Neuron (in vitro differentiated cells): Measurements from ENCODE around the gene SEPTIN11.

Source experiments
- H2AFZ ChIP-seq: one replicate; pipeline ENCODE4 v1.6.1; 2013; ENCODE audit warnings: low read depth, mild to moderate bottlenecking, inconsistent platforms, low read length, moderate library complexity
- H3K27me3 ChIP-seq: one replicate; pipeline ENCODE4 v1.6.1; 2013; ENCODE audit warnings: low read length; ENCODE audit not compliant: insufficient read depth
- H3K36me3 ChIP-seq: one replicate; pipeline ENCODE4 v1.6.1; 2013; ENCODE audit warnings: low read length; ENCODE audit not compliant: insufficient read depth
- H3K4me1 ChIP-seq: one replicate; pipeline ENCODE4 v1.6.1; 2013; ENCODE audit warnings: low read length; ENCODE audit not compliant: insufficient read depth
- H3K4me3 ChIP-seq: 2 replicates; pipeline ENCODE4 v1.5.1; 2013; ENCODE audit warnings: mild to moderate bottlenecking, low read length, moderate library complexity
- H3K9me3 ChIP-seq: one replicate; pipeline ENCODE4 v1.6.1; 2013; ENCODE audit warnings: low read length

SEPTIN11 gene

DNA sequence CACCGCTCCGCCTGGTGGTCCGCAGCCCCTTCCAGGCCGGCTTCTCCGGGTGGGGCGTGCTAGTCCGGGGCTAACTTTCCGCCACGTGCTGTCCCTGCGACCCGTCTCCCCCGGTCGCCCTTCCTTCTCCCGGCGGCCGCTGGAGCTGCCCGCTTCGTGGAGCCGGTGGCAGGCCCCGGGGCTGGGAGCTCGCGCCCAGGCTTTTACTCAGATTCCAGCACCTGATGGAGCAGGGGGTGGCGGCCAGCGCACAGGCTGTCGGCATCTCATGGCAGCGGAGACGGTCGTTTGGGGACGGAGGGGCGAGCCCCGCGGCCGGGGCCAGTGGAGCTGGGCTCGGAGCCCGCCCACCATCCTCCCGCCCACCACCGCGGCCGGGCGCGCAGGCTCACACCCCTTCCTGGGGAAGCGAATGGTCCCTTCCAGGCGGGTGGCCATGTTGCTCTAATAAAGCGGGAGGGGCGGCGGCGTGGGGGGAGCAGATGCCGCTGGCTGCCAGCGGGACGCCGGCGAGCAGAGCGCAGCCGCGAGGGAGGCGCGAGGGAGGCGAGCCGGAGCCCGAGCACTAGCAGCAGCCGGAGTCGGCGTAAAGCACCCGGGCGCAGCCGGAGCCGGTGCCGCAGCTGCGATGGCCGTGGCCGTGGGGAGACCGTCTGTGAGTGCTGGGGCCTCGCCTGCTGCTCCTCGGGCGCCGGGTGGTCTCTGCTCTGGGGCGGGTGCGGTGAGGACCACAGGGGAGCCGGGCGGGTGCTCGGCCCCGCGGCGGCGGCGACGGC is at the start of gene SEPTIN11:
Gene SEPTIN11 (plus strand): TSS at position 477 of the 776 bp plus-strand sequence. CDS start 152 bp downstream, at position 629.
- Histone ChIP-seq H3K4me1 (peaks cover 32% of the 10 kb centered on the region), H3K4me3 (peak within 1 kb of the TSS; percentile 94), H3K36me3 (peaks cover 2% of the 10 kb centered on the region), H3K27me3 (no peaks in the 10 kb centered on the region), H3K9me3 (no peaks in the 10 kb centered on the region), H2AFZ (peak within 1 kb of the TSS; percentile 78)

- H2AFZ ChIP-seq: no peak overlapping the region
- H3K9me3 ChIP-seq: peaks cover 4% of the 10 kb centered on the region
- no peak overlapping the region for H3K4me3 ChIP-seq
- no peaks in the 10 kb centered on the region for H3K36me3 ChIP-seq
- H3K27me3 ChIP-seq: peaks cover 44% of the 10 kb centered on the region
- peaks cover 9% of the 10 kb centered on the region for H3K4me1 ChIP-seq
These were observed 47.2 kb upstream of the SEPTIN11 start for GRCh38 chr4:76902233-76902890.

DNA sequence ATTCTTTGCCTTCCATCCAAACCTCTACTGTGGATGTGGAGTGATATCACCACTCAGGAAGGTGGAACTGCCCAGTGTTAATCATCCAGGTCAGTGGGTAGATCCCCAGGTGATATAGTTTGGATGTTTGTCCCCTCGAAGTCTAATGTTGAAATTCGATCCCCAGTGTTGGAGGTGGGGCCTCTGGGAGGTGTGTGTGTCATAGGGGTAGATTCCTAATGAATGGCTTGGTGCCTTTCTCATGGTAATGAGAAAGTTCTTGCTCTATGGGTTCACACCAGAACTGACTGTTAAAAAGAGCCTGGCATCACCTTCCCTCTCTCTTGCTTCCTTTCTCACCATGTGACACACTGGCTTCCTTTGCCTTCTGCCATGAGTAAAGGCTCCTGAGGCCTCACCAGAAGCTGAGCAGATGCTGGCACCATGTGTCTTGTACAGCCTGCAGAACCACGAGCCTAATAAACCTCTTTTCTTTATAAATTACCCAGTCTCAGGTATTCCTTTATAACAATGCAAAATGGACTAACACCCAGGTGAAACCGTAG is 44.8 kb upstream of the SEPTIN11 start:
- no peak overlapping the region for H3K4me3 ChIP-seq
- H2AFZ ChIP-seq: no peak overlapping the region
- peaks cover 21% of the 10 kb centered on the region for H3K27me3 ChIP-seq
- peaks cover 4% of the 10 kb centered on the region for H3K9me3 ChIP-seq
- H3K4me1 ChIP-seq: no peaks in the 10 kb centered on the region
- H3K36me3 ChIP-seq: no peaks in the 10 kb centered on the region

- peaks cover 15% of the 10 kb centered on the region for H3K27me3 ChIP-seq
- H3K9me3 ChIP-seq: peaks cover 4% of the 10 kb centered on the region
- no peak overlapping the region for H2AFZ ChIP-seq
- no peaks in the 10 kb centered on the region for H3K36me3 ChIP-seq
- no peak overlapping the region for H3K4me3 ChIP-seq
- H3K4me1 ChIP-seq: no peaks in the 10 kb centered on the region
These were observed 44.0 kb upstream of the SEPTIN11 start for GRCh38 chr4:76905521-76905920.

GRCh38 chr4:76909711-76910110 is 39.8 kb upstream of the SEPTIN11 start:
- H2AFZ ChIP-seq: no peak overlapping the region
- no peaks in the 10 kb centered on the region for H3K4me1 ChIP-seq
- no peak overlapping the region for H3K4me3 ChIP-seq
- H3K36me3 ChIP-seq: no peaks in the 10 kb centered on the region
- peaks cover 2% of the 10 kb centered on the region for H3K9me3 ChIP-seq
- no peaks in the 10 kb centered on the region for H3K27me3 ChIP-seq

DNA sequence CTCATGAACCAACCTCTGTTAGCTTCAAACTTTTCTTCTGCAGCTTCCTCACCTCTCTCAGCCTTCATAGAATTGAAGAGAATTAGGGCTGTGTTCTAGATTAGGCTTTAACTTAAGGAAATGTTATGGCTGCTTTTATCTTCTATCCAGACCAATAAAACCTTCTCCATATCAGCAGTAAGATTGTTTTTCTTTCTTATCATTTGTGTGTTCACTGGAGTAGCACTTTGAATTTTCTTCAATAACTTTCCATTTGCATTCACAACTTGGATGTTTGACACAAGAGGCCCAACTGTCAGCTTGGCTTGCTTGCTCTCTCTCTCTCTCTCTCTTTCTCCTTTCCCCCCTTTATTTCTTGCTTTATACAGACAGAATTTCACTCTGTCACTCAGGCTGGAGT is 28.8 kb upstream of the SEPTIN11 start:
- no peaks in the 10 kb centered on the region for H3K4me1 ChIP-seq
- no peak overlapping the region for H3K4me3 ChIP-seq
- H3K27me3 ChIP-seq: no peaks in the 10 kb centered on the region
- no peaks in the 10 kb centered on the region for H3K36me3 ChIP-seq
- H2AFZ ChIP-seq: no peak overlapping the region
- H3K9me3 ChIP-seq: no peaks in the 10 kb centered on the region

DNA sequence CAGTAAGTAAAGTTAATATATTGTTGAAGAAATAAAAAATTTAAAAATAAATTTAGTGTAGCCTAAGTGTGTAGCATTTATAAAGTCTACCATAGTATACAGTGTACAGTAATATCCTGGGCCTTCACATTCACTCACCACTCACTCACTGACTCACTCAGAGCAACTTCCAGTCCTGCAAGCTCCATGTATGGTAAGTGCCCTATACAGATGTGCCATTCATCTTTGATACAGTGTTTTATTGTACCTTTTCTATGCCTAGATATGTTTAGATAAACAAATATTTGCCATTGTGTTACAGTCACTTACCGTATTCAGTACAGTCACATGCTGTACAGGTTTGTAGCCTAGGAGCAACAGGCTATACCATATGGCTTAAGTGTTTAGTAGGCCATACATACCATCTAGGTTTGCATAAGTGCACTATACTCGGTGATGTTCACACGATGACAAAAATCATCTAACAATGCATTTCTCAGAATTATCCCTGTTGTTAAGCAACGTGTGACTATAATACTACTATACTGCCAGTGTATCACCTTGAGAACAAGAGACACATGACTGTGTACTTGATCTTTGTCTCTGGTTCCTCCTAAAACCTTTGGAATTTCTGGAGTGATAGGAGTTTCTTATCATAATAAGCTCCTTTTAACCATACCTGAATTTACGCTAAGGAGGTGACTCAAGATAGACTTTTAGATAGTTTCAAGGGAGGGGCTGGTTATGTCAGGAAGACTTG is 25.8 kb upstream of the SEPTIN11 start:
- Histone ChIP-seq H3K36me3 (no peaks in the 10 kb centered on the region), H3K4me3 (no peak overlapping the region), H3K4me1 (no peaks in the 10 kb centered on the region), H3K27me3 (no peaks in the 10 kb centered on the region), H2AFZ (no peak overlapping the region), H3K9me3 (no peaks in the 10 kb centered on the region)

- no peaks in the 10 kb centered on the region for H3K4me1 ChIP-seq
- no peaks in the 10 kb centered on the region for H3K27me3 ChIP-seq
- no peak overlapping the region for H3K4me3 ChIP-seq
- no peaks in the 10 kb centered on the region for H3K9me3 ChIP-seq
- H3K36me3 ChIP-seq: no peaks in the 10 kb centered on the region
- H2AFZ ChIP-seq: no peak overlapping the region
These were observed 22.7 kb upstream of the SEPTIN11 start for GRCh38 chr4:76926841-76927240.

DNA sequence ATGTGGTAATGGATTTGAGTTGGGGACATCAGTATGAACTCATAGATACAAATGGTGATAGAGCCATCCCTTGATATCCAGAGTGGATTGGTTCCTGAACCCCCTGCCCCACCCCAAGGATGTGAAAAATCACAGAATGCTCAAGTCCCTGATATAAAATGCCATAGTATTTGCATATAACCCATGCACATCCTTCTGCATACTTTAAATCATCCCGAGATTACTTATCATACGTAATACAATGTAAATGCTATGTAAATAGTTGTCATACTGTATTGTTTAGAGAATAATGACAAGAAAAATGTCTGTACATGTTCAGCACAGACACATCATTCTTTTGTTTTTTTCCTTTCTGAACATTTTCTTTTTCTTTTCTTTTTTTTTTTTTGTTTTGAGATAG is 18.9 kb upstream of the SEPTIN11 start:
- Histone ChIP-seq H3K36me3 (no peaks in the 10 kb centered on the region), H2AFZ (no peak overlapping the region), H3K9me3 (no peaks in the 10 kb centered on the region), H3K4me1 (no peaks in the 10 kb centered on the region), H3K4me3 (no peak overlapping the region), H3K27me3 (no peaks in the 10 kb centered on the region)

DNA sequence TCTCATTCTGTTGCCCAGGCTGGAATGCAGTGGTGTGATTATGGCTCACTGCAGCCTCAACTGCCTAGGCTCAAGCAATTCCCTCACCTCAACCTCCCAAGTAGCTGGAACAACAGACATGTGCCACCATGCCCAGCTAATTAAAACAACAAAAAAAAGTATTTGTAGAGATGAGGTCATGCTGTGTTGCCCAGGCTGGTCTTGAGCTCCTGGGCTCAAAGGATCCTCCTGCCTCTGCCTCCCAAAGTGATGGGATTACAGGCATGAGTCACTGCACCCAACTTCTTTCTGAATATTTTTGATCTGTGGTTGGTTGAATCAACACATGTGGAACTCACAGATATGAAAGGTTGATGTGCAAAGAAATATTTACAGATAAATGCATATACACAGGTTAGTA is 18.5 kb upstream of the SEPTIN11 start:
- H3K36me3 ChIP-seq: no peaks in the 10 kb centered on the region
- H3K4me1 ChIP-seq: no peaks in the 10 kb centered on the region
- no peaks in the 10 kb centered on the region for H3K27me3 ChIP-seq
- H2AFZ ChIP-seq: no peak overlapping the region
- H3K4me3 ChIP-seq: no peak overlapping the region
- H3K9me3 ChIP-seq: no peaks in the 10 kb centered on the region

DNA sequence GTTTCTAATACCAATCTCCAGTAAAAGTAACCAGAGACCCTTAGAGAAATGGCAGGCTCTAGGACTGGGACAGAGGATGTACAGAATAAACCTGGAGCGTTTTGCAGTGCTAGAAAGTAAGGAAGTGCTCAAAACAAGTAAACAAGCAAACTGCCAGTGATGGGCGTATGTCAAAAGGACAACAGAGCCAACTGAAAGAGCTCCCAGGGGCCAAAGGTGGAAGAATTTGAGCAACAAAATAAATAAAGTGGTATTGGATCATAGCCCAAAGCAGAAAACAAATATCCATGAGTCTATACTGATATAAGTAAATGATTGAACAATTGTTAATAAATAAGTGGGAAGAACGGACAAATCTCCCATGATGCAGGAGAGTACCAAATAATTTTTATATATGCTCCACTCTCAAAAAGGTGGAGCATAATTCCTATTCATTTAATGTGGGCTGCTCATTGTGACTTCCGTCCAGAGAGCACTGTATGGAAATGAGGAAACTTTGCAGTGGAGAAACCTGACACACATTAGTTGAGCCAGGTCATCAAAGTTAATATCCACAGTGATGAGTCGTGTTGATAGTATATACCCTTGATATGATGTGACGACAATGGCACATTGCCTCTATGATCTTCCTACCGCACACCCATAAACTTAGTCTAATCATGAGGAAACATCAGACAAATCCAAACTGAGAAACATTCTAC is 17.8 kb upstream of the SEPTIN11 start:
- no peak overlapping the region for H3K4me3 ChIP-seq
- H3K9me3 ChIP-seq: peaks cover 2% of the 10 kb centered on the region
- H3K4me1 ChIP-seq: no peaks in the 10 kb centered on the region
- H3K27me3 ChIP-seq: no peaks in the 10 kb centered on the region
- no peak overlapping the region for H2AFZ ChIP-seq
- no peaks in the 10 kb centered on the region for H3K36me3 ChIP-seq

GRCh38 chr4:76939184-76939583 is 10.4 kb upstream of the SEPTIN11 start:
- H3K36me3 ChIP-seq: no peaks in the 10 kb centered on the region
- H3K4me1 ChIP-seq: no peaks in the 10 kb centered on the region
- H3K4me3 ChIP-seq: no peak overlapping the region
- H2AFZ ChIP-seq: no peak overlapping the region
- H3K9me3 ChIP-seq: peaks cover 2% of the 10 kb centered on the region
- H3K27me3 ChIP-seq: no peaks in the 10 kb centered on the region
